8988T (cell line): ENCODE measurements around the gene SSBP4.
"Not testable (repeated sequence)": the region's sequence is repeated elsewhere in the genome, so short reads cannot be mapped to it uniquely, and the experiment has no call there.

Experiments
- DNase-seq: peaks from one replicate; pipeline ENCODE4 v3.0.0; 2011

The SSBP4 gene

DNA sequence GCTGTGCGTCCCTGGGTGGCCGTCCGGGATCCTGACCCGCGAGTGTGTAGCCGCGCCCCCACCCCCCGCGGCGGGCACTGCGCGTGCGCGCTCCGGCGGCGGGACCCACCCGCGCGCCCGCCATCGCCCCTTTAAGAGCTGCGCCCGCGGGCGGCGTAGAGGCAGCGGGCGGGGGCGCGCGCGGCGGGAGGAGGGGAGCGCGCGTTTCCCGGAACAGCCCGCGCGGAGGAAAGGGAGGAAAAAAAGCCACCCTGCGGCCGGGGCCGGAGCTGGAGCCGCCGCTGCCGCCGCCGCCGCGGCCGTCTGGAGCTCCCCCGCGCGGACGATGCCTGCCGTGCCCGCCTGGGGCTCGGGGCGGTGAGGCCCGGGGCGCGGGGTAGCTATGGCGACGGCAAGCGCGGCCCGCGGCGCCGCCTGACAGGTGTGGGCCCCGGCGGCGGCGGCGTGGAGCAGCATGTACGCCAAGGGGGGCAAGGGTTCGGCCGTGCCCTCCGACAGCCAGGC, at the start of gene SSBP4:
Gene SSBP4, plus strand, starts transcription at position 204 of the 504 bp plus-strand sequence. Its CDS starts 251 bp downstream, at position 455.
- peak; percentile 98 for DNase-seq

DNA sequence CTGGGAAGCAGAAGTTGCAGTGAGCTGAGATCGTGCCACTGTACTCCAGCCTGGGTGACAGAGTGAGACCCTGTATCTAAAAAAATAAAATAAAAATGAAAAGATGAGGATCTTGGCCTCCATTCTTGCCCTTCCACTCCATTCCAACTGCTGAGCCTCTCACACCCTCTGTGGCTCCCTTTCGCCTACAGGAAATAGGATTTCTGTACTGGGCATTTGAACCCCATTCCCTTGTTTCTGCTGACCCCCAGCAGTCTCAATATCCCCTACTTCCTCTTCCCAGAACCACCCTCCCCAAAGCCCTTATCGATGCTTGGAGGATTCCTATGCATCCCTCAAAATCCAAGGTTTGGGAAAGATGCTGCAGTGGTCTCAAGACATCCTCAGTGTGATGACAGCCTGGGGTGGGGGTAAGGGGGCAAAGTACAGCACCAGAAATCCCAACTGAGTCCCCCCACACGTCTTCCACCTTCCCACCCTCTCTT, 45.7 kb upstream of the SSBP4 start:
- no peak for DNase-seq

DNA sequence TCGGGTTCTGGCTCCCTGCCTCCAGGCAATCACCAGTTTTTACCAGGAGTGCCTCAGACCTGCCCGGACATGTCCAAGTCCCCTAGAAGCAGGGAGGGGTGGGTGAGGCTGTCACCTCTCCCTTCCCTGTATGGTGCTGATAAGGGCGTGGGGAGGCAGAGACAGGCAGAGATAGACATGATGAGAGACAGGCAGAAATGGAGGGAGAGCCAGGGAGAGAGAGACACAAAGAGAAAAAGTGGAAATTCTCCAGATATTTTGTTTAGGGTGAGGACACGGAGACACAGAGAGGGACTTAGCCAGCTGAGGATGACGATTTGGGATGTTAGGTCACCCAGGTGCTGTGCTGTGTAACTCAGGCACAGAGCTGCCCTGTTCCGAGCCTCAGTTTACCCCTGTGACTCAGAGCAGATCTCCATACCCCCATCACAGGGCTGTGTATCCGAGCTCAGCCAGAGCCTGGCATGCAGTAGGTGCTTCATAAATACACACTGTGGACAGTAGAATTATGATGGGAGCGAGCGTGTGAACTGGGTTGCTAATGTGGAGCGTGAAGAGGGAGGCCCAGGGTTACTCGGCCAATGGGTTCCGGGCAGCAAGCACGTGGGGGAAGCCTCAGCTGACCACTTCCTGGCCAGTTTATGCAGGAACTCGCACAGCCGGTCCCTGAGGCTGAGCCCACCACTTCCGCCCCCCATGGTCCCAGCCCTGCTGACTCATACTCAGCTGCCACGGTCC, 45.1 kb upstream of the SSBP4 start:
- peak; percentile 85 for DNase-seq

DNA sequence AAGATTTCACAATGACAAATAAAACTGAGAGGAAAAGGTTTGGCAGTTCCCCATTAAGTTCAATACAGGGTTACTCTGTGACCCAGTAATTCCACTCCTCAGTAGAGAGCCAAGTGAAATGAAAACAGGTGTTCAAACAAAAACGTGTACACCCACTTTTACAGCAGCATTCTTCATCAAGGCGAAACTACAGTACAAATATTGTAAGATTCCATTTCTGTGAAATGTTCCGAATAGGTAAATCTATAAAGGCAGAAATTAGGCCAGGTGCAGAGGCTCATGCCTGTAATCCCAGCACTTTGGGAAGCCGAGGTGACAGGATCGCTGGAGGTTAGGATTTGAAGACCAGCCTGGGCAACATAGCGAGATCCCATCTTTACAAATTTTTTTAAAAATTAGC, 42.2 kb upstream of the SSBP4 start:
- DNase-seq = no peak

DNA sequence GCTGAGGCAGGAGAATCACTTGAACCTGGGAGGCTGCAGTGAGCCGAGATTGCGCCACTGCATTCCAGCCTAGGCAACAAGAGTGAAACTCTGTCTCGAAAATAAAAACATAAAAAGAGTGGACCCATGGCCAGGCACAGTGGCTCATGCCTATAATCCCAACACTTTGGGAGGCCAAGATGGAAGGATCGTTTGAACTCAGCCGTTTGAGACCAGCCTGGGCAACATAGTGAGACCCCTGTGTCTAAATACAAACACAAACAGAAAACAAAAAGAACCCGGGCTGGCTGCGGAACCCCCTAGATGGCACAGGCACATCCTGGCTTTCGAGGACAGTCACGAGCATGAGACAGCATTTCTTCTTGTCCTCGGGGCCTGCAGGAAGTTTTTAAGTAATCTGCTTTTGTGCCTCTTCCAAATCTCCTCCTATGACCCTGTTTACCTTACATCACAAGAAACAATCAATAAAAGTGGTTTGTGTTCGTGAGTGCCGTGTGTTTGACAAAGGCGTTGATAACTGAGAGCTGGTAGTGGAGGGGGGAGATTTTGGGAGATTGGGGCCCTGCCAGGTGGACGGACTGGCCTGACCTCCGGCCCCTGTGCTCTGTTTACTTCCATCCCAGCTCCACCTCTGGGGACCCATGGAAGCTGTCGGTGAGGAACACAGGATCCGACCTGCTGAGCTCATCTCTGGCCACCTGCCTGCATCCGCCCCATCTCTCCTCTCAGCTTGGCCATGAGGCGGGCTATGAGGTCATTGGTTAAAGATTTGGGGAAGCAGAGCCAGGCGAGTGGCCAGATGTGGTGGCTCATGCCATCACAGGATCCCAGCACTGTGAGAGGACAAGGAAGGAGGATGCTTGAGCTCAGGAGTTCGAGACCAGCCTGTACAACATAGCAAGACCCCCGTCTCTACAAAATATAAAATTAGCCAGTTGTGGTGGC, 39.1 kb upstream of the SSBP4 start:
- no peak for DNase-seq

DNA sequence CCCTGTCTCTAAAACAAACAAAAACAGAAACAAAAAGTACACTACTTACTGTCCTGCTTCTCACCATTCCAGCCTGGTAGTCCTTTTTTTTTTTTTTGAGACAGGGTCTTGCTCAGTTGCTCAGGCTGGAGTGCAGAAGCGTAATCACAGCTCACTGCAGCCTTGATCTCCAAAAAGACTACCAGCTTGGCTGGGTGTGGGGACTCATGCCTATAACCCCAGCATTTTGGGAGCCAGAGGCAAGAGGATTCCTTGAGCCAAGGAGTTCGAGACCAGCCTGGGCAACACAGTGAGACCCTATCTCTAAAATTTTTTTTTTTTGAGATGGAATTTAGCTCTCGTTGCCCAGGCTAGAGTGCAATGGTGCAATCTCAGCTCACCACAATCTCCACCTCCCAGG, 38.4 kb upstream of the SSBP4 start:
- no peak for DNase-seq

DNA sequence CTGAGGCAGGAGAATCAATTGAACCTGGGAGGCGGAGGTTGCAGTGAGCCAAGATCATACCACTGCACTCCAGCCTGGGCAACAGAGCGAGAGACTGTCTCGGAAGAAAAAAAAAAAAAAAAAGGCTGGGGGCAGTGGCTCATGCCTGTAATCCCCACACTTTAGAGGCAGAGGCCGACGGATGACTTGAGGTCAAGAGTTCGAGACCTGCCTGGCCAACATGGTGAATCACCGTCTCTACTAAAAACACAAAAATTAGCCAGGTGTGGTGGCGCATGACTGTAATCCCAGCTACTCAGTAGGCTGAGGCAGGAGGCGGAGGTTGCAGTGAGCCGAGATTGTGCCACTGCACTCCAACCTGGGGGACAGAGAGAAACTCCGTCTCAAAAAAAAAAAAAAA, 35.6 kb upstream of the SSBP4 start:
- not testable (repeated sequence) for DNase-seq

DNA sequence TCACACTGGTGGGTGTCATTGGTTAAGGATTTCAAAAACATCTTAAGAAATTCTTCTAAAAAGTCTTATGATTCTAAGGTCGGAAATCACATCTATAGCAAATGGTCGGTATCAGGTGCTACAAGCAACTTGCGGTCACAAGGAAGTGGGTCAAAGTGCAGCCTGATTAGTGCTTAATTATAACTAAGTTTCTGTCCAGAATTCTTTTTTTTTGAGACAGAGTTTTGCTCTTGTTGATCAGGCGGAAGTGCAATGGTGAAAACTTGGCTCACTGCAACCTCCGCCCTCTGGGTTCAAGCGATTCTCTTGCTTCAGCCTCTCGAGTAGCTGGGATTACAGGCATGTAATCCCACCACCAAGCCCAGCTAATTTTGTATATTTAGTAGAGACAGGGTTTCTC, 34.4 kb upstream of the SSBP4 start:
- no peak for DNase-seq

DNA sequence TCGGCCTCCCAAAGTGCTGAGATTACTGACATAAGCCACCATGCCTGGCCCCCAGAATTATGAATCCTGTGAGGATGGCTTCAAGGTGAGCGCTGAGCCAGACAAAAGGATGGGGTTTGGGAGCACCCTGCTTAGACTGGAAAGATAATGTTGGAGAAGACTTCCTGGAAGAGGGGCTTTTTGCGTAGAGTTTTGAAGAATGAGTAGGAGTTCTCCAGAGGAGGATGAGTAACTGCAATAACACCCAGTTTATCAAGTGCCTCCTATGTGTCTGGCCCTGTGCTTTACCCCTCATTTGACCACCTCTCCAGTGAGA, 33.9 kb upstream of the SSBP4 start:
- DNase-seq = no peak

DNA sequence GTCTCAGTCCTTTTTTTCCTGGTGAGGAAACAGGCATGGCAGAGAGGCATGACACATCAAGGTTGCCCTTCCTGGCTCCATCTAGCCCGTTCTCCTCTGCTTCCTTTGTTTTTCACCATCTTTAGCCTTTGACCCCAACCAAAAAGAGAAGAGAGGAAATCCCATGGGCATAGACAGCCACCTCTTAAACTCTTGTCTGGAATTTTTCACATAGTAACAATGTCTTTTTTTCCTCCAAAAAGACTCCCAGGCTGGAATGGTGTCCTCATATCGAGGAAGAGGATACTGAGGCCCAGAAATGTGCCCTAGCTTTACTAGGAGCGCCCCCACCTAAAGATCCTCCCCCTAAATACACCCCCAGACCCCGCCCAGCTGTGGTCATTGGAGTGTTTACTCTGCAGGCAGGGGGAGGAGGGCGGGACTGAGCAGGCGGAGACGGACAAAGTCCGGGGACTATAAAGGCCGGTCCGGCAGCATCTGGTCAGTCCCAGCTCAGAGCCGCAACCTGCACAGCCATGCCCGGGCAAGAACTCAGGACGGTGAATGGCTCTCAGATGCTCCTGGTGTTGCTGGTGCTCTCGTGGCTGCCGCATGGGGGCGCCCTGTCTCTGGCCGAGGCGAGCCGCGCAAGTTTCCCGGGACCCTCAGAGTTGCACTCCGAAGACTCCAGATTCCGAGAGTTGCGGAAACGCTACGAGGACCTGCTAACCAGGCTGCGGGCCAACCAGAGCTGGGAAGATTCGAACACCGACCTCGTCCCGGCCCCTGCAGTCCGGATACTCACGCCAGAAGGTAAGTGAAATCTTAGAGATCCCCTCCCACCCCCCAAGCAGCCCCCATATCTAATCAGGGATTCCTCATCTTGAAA, 33.3 kb upstream of the SSBP4 start, which contains the start of gene GDF15:
Gene GDF15, plus strand, starts transcription at position 484 of the 868 bp plus-strand sequence. Its CDS starts 32 bp downstream, at position 516.
- peak; percentile 78 for DNase-seq

DNA sequence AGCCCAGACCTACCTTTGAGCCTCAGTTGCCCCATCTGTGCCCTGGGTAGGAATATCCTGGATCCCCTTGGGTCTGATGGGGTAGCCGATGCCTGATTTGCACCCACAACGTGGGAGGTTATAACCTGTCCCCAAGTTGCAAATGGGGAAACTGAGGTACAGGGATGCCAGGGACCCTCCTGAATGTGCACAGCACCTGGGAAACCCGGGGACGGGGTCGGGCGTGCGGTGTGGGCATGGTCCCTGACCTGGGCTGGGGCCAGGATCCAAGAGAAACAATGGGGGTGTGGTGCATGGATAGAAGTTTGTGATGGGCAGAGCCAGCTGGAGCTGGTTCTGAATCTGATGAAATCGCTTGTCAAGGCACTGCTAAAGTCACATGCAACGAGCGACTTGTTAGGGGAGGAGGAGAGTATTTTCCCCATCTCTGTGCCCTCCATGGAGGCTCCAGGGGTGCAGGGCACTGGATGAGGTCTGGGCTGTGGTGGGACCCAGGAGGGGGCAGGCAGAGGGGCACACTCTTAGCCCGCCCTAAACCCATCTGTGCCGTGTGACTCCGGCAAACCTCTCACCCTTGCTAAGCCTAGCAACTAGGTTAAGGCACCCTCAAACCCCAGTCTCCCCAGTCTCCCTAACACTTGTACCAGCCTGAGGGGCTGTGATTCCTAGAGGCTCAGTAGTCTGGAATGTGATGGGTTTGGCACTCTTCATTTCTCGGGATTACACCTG, 32.5 kb upstream of the SSBP4 start:
- DNase-seq = no peak

DNA sequence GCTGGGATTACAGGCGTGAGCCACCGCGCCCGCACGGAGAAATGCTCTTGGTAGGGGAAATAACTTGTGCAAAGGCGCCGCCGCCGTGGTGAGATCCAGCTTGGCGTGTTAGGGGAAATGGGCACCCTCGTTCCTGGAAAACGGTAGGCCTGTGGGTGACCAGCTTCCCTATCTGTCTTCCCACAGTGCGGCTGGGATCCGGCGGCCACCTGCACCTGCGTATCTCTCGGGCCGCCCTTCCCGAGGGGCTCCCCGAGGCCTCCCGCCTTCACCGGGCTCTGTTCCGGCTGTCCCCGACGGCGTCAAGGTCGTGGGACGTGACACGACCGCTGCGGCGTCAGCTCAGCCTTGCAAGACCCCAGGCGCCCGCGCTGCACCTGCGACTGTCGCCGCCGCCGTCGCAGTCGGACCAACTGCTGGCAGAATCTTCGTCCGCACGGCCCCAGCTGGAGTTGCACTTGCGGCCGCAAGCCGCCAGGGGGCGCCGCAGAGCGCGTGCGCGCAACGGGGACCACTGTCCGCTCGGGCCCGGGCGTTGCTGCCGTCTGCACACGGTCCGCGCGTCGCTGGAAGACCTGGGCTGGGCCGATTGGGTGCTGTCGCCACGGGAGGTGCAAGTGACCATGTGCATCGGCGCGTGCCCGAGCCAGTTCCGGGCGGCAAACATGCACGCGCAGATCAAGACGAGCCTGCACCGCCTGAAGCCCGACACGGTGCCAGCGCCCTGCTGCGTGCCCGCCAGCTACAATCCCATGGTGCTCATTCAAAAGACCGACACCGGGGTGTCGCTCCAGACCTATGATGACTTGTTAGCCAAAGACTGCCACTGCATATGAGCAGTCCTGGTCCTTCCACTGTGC, 30.9 kb upstream of the SSBP4 start:
- peak; percentile 92 for DNase-seq

DNA sequence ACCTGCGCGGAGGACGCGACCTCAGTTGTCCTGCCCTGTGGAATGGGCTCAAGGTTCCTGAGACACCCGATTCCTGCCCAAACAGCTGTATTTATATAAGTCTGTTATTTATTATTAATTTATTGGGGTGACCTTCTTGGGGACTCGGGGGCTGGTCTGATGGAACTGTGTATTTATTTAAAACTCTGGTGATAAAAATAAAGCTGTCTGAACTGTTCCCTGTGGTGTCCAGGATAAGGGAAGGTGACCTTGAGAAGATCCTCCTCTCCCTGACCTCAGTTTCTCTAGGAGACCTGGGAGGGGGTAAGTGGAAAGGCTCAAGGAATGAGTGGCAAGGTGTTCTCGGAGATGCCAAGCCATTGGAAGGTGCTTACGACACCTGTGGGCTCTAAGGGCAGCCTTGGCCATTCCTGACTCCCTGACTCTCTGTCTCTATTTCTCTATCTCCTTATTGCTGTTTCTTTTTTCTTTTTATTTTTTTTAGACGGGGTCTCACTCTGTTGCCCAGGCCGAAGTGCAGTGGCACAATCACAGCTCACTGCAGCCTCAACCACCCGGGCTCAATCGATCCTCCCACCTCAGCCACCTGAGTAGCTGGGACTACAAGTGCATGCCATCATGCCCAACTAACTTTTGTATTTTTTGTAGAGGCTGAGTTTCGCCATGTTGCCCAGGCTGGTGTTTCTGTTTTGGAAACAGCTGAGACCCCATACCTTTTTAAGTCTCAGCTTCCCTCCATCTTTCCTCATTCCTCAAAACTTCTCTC, 30.1 kb upstream of the SSBP4 start:
- DNase-seq = no peak

DNA sequence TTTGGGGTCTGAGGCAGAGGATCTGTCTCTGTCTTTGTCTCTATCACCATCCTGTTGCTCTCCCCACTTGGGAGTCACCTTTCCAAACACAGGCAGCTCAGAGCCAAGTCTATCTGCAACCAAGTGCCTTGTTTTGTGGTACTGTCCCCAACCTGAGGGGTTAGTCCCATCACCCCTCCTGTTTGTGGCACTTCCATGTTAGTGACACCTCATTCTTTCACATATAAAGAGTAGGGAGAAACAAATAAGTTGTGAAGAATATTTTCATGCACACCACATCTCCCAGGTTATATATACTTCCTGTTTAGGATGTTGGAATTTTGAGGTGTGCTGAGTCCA, 29.5 kb upstream of the SSBP4 start:
- no peak for DNase-seq

DNA sequence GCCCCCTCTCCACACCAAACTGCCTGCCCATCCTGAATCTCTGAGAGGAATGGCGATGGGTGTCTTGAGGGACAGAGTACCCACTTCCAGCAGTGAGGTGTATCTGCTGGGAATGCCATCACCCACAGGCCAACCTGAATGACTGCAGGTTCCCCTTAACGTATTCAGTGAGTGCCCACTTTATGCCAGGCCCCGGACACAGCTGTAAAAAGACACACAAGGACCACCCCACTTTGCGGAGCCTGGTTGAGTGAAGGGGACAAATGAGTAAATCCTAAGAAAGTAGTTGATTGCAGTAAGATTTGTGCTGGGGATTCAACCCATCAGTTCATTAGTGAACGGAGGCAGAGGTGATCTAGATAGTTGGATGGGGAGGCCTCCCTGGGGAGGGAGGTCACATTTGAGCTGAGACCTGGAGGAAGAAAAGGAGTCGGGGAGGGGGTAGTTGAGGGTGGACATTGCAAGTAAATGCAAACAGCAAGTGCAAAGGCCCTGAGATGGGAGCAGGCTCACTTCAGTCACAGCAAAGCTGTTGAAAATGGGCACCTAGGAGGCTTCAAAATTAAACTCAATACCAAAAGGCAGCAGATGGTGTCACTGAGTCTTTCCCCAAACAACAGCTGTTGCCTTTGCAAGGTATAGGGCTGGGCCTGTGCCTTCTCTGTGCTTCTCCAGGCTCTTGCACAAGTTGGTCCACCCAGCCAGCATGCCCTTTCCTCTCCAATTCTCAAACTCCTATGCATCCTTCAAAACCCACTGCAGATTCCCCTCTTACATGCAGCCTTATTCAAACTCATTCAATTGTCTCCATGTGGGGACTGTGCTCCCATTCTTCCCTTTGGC, 28.9 kb upstream of the SSBP4 start:
- no peak for DNase-seq

DNA sequence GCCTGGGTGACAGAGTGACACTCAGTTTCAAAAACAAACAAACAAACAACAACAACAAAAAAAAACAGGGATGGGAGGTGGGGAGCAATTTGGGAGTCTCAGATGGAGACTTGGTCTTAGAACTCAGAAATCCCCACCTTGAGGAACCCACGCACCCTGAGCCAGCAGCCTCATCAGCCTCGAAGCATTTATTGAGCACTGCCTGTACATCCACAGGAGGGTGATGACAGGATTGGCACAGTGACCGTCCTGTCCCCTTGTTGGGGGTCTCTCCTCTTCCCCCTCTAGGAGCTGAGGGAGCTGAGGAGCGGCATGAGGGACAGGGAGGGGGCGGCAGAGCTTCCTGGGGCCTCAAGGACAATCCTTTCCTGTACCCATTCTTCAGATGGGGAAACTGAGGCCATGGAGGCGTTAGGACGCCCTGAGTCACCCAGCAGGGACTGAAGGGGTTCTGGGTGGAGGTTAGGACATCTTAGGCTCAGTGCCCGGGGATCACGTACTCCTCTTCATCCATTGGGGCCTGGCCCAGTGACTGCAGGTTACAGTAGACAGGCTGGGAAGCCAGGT, 27.6 kb upstream of the SSBP4 start:
- DNase-seq = no peak

DNA sequence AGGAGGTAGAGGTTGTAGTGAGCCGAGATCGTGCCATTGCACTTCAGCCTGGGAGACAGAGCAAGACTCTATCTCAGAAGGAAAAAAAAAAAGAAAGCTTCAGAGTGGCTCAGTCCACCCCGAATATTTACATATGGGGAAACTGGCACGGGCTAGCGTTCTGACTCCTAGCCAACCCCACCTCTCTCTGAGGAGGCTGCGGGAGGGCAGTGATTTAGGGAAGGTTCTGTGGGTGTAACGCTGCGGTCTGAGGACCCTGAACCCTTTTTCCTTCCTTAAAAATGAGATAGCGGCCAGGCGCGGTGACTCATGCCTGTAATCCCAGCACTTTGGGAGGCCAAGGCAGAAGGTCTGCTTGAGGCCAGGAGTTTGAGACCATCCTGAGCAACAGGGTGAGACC, 26.8 kb upstream of the SSBP4 start:
- DNase-seq = no peak

DNA sequence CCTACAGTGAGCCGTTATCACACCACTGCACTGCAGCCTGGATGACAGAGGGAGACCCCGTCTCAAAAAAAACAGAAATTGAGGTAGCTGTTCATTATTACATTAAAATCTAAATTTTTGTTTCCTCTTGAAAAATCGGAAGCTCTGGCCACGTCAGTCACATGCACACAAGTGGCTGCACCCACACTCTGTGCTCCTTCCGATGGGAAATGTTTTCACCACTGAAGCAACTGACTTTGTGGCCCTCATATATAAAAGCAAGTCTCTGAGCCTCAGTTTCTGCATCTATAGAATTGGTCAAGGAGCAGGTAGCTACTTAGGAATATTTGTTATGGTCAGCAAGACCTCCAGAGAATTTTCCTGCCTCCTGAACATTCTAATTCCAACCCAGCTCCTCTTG, 26.3 kb upstream of the SSBP4 start:
- DNase-seq = no peak

DNA sequence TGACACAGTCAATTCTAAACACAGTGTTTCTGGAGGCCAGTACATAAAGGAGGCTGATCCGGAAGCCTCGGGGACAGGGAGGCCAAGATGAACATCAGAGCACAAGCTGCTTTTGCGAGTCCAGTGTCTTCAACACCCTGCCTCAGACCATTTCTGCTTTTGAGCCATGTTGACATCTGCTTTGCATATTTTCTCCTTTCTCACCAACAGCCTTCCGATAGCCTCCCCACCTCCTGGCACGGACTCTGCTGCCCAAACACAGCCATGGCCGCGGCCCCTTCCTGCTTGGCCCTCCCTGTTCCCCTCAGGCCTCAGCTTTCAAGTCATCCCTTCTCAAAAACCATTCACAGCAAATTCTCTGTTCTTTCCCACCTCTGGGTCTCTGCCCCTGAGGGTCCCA, 25.4 kb upstream of the SSBP4 start:
- no peak for DNase-seq
